Measurements from ENCODE around the gene MS4A4A. TPM values are rescaled to one million over a fixed set of nuclear protein-coding genes. Genes with fewer than 3 reads are reported as not detected.

Gene MS4A4A
- total RNA-seq, 2 experiments from 2014 or later: not detected

- DNase-seq: no peak
- Mint-ChIP-seq H3K4me3 (no peak overlapping the region), H3K27ac (no peak overlapping the region), H3K4me1 (peaks cover 6% of the 10 kb centered on the region), H3K9me3 (peaks cover 27% of the 10 kb centered on the region), H3K27me3 (peaks cover 49% of the 10 kb centered on the region), H3K36me3 (peaks cover 3% of the 10 kb centered on the region)
Observed at GRCh38 chr11:60318726-60319125, 38.3 kb downstream of the MS4A4A start.

- no peak overlapping the region for H3K4me3 Mint-ChIP-seq
- H3K4me1 Mint-ChIP-seq: peaks cover 3% of the 10 kb centered on the region
- peaks cover 27% of the 10 kb centered on the region for H3K9me3 Mint-ChIP-seq
- no peak overlapping the region for H3K27ac Mint-ChIP-seq
- no peak for DNase-seq
- H3K27me3 Mint-ChIP-seq: peaks cover 40% of the 10 kb centered on the region
- H3K36me3 Mint-ChIP-seq: peaks cover 3% of the 10 kb centered on the region
Observed at GRCh38 chr11:60321051-60321450, 40.6 kb downstream of the MS4A4A start.

GRCh38 chr11:60326955-60327354, 46.5 kb downstream of the MS4A4A start, which contains the start of gene MS4A6E:
MS4A6E (plus strand) TSS chr11:60327255; CDS start chr11:60334896, 7,641 bp downstream.
- no peak for DNase-seq
- Mint-ChIP-seq H3K27me3 (peaks cover 9% of the 10 kb centered on the region), H3K4me1 (no peaks in the 10 kb centered on the region), H3K36me3 (peaks cover 1% of the 10 kb centered on the region), H3K9me3 (peaks cover 9% of the 10 kb centered on the region), H3K4me3 (no peak within 1 kb of the TSS), H3K27ac (no peak within 1 kb of the TSS)

GRCh38 chr11:60328460-60328859, 48.0 kb downstream of the MS4A4A start:
- Mint-ChIP-seq H3K27me3 (peaks cover 6% of the 10 kb centered on the region), H3K4me1 (no peaks in the 10 kb centered on the region), H3K27ac (no peak overlapping the region), H3K36me3 (no peaks in the 10 kb centered on the region), H3K4me3 (no peak overlapping the region), H3K9me3 (peaks cover 3% of the 10 kb centered on the region)
- DNase-seq: no peak

GRCh38 chr11:60332846-60333245, 52.4 kb downstream of the MS4A4A start:
- no peak for DNase-seq
- H3K27me3 Mint-ChIP-seq: peaks cover 13% of the 10 kb centered on the region
- H3K9me3 Mint-ChIP-seq: peaks cover 2% of the 10 kb centered on the region
- H3K4me3 Mint-ChIP-seq: no peak overlapping the region
- H3K27ac Mint-ChIP-seq: no peak overlapping the region
- H3K36me3 Mint-ChIP-seq: no peaks in the 10 kb centered on the region
- no peaks in the 10 kb centered on the region for H3K4me1 Mint-ChIP-seq

GRCh38 chr11:60334005-60334620, 53.6 kb downstream of the MS4A4A start:
- peaks cover 13% of the 10 kb centered on the region for H3K27me3 Mint-ChIP-seq
- peak; percentile 62 for DNase-seq
- H3K4me1 Mint-ChIP-seq: no peaks in the 10 kb centered on the region
- peaks cover 2% of the 10 kb centered on the region for H3K9me3 Mint-ChIP-seq
- H3K27ac Mint-ChIP-seq: no peak overlapping the region
- H3K36me3 Mint-ChIP-seq: no peaks in the 10 kb centered on the region
- no peak overlapping the region for H3K4me3 Mint-ChIP-seq

- Mint-ChIP-seq H3K4me3 (no peak overlapping the region), H3K27ac (no peak overlapping the region), H3K36me3 (no peaks in the 10 kb centered on the region), H3K9me3 (no peaks in the 10 kb centered on the region), H3K4me1 (no peaks in the 10 kb centered on the region), H3K27me3 (peaks cover 17% of the 10 kb centered on the region)
- no peak for DNase-seq
Observed at GRCh38 chr11:60336767-60337391, 56.4 kb downstream of the MS4A4A start.

- H3K4me1 Mint-ChIP-seq: no peaks in the 10 kb centered on the region
- H3K27ac Mint-ChIP-seq: no peak overlapping the region
- no peak overlapping the region for H3K4me3 Mint-ChIP-seq
- H3K9me3 Mint-ChIP-seq: no peaks in the 10 kb centered on the region
- H3K36me3 Mint-ChIP-seq: no peaks in the 10 kb centered on the region
- no peak for DNase-seq
- H3K27me3 Mint-ChIP-seq: peaks cover 14% of the 10 kb centered on the region
Observed at GRCh38 chr11:60338053-60338452, 57.6 kb downstream of the MS4A4A start.

- Mint-ChIP-seq H3K36me3 (no peaks in the 10 kb centered on the region), H3K4me1 (no peaks in the 10 kb centered on the region), H3K27ac (no peak overlapping the region), H3K9me3 (no peaks in the 10 kb centered on the region), H3K4me3 (no peak overlapping the region), H3K27me3 (peaks cover 15% of the 10 kb centered on the region)
- no peak for DNase-seq
Observed at GRCh38 chr11:60339356-60339755, 58.9 kb downstream of the MS4A4A start.

GRCh38 chr11:60343094-60343704, 62.7 kb downstream of the MS4A4A start:
- no peak for DNase-seq
- no peak overlapping the region for H3K4me3 Mint-ChIP-seq
- H3K36me3 Mint-ChIP-seq: no peaks in the 10 kb centered on the region
- H3K4me1 Mint-ChIP-seq: no peaks in the 10 kb centered on the region
- no peaks in the 10 kb centered on the region for H3K9me3 Mint-ChIP-seq
- H3K27me3 Mint-ChIP-seq: peaks cover 35% of the 10 kb centered on the region
- no peak overlapping the region for H3K27ac Mint-ChIP-seq

- H3K4me3 Mint-ChIP-seq: no peak overlapping the region
- H3K36me3 Mint-ChIP-seq: no peaks in the 10 kb centered on the region
- no peaks in the 10 kb centered on the region for H3K9me3 Mint-ChIP-seq
- H3K27ac Mint-ChIP-seq: no peak overlapping the region
- no peaks in the 10 kb centered on the region for H3K4me1 Mint-ChIP-seq
- DNase-seq: no peak
- H3K27me3 Mint-ChIP-seq: peaks cover 36% of the 10 kb centered on the region
Observed at GRCh38 chr11:60344146-60344545, 63.7 kb downstream of the MS4A4A start.

GRCh38 chr11:60345489-60345888, 65.0 kb downstream of the MS4A4A start:
- H3K9me3 Mint-ChIP-seq: no peaks in the 10 kb centered on the region
- peaks cover 36% of the 10 kb centered on the region for H3K27me3 Mint-ChIP-seq
- H3K27ac Mint-ChIP-seq: no peak overlapping the region
- DNase-seq: no peak
- no peaks in the 10 kb centered on the region for H3K4me1 Mint-ChIP-seq
- no peak overlapping the region for H3K4me3 Mint-ChIP-seq
- H3K36me3 Mint-ChIP-seq: no peaks in the 10 kb centered on the region

- peaks cover 32% of the 10 kb centered on the region for H3K27me3 Mint-ChIP-seq
- H3K36me3 Mint-ChIP-seq: no peaks in the 10 kb centered on the region
- no peak for DNase-seq
- H3K9me3 Mint-ChIP-seq: peaks cover 1% of the 10 kb centered on the region
- H3K4me3 Mint-ChIP-seq: no peak overlapping the region
- H3K4me1 Mint-ChIP-seq: no peaks in the 10 kb centered on the region
- no peak overlapping the region for H3K27ac Mint-ChIP-seq
Observed at GRCh38 chr11:60347084-60347797, 66.8 kb downstream of the MS4A4A start.

- Mint-ChIP-seq H3K27ac (no peak overlapping the region), H3K9me3 (peaks cover 1% of the 10 kb centered on the region), H3K27me3 (peaks cover 32% of the 10 kb centered on the region), H3K4me1 (no peaks in the 10 kb centered on the region), H3K36me3 (no peaks in the 10 kb centered on the region), H3K4me3 (no peak overlapping the region)
- no peak for DNase-seq
Observed at GRCh38 chr11:60348116-60348515, 67.7 kb downstream of the MS4A4A start.

GRCh38 chr11:60349990-60350389, 69.5 kb downstream of the MS4A4A start:
- peaks cover 23% of the 10 kb centered on the region for H3K27me3 Mint-ChIP-seq
- H3K4me1 Mint-ChIP-seq: no peaks in the 10 kb centered on the region
- no peak overlapping the region for H3K27ac Mint-ChIP-seq
- no peaks in the 10 kb centered on the region for H3K36me3 Mint-ChIP-seq
- no peak overlapping the region for H3K4me3 Mint-ChIP-seq
- no peak for DNase-seq
- H3K9me3 Mint-ChIP-seq: peaks cover 9% of the 10 kb centered on the region
